K562 (cell line): ENCODE data around the gene DHDH. TPM values are rescaled to one million over a fixed set of nuclear protein-coding genes. Genes with fewer than 3 reads are reported as not detected.
A peak's percentile ranks its signal among the peaks of the same experiment; 100 is the strongest.

ENCODE experiments used
- CXXC5 ChIP-seq: fragments of 250-450 bp; sonication (Bioruptor Pico); IDR thresholded peaks from 2 replicates; pipeline ENCODE4 v1.8.0; 2022; ENCODE audit warnings: inconsistent platforms, mild to moderate bottlenecking, moderate library complexity
- ELK1 ChIP-seq: sonication (generic); formaldehyde crosslinking; IDR thresholded peaks from 2 replicates; pipeline ENCODE4 v1.8.1; 2022; ENCODE audit warnings: missing genetic modification reagents
- ETS2 ChIP-seq: IDR thresholded peaks from 2 replicates; pipeline ENCODE4 v1.6.1; 2016; ENCODE audit warnings: borderline replicate concordance, missing genetic modification characterization, mild to moderate bottlenecking, moderate library complexity, missing compliant biosample characterization; ENCODE audit not compliant: poor library complexity, severe bottlenecking
- MEF2A ChIP-seq: IDR thresholded peaks from 2 replicates; pipeline ENCODE4 v1.6.1; 2011; ENCODE audit warnings: low read depth, mild to moderate bottlenecking, low read length, moderate library complexity; ENCODE audit not compliant: control insufficient read depth
- OTX1 ChIP-seq: fragments of 450-650 bp; formaldehyde crosslinking; IDR thresholded peaks from 2 replicates; pipeline ENCODE4 v1.4.0; 2022; ENCODE audit warnings: mild to moderate bottlenecking
- PHB ChIP-seq: fragments of 250-450 bp; sonication (Bioruptor Pico); IDR thresholded peaks from 2 replicates; pipeline ENCODE4 v1.5.0; 2021
- POLR2AphosphoS5 ChIP-seq: IDR thresholded peaks from 2 replicates; pipeline ENCODE4 v1.6.1; 2011; ENCODE audit warnings: mild to moderate bottlenecking, low read depth, low read length, moderate library complexity; ENCODE audit not compliant: control insufficient read depth, insufficient read depth
- REST ChIP-seq, 2 experiments: fragments of 450-650 bp; formaldehyde crosslinking in 1 of 2; IDR thresholded peaks; 2 replicates each; pipeline versions ENCODE4 v1.4.0 to v1.6.1; 2014 to 2020; ENCODE audit warnings: mild to moderate bottlenecking in 2 of 2, borderline replicate concordance in 1 of 2, low read depth in 1 of 2
- SIN3A ChIP-seq, 2 experiments: fragments of 150-350 bp in 1 of 2; IDR thresholded peaks; 2 replicates each; pipeline ENCODE4 v1.6.1; 2011 to 2016; ENCODE audit warnings: borderline replicate concordance in 2 of 2, low read depth in 2 of 2, low read length in 2 of 2, mild to moderate bottlenecking in 2 of 2, moderate library complexity in 2 of 2; ENCODE audit not compliant: control insufficient read depth in 1 of 2
- U2AF1 ChIP-seq: fragments of 200-400 bp; formaldehyde crosslinking; optimal IDR thresholded peaks from 2 replicates; pipeline ENCODE3; 2017; ENCODE audit warnings: mild to moderate bottlenecking, low read depth, low read length, moderate library complexity
- ZNF140 ChIP-seq: fragments of 250-450 bp; sonication (Bioruptor Pico); IDR thresholded peaks from 2 replicates; pipeline ENCODE4 v1.8.0; 2021; ENCODE audit warnings: moderate library complexity, mild to moderate bottlenecking, inconsistent platforms
- ZNF311 ChIP-seq: fragments of 250-450 bp; sonication (Bioruptor Pico); IDR thresholded peaks from 2 replicates; pipeline ENCODE4 v1.4.0; 2020; ENCODE audit warnings: mild to moderate bottlenecking, moderate library complexity
- ZNF444 ChIP-seq: fragments of 250-450 bp; sonication (Bioruptor Pico); IDR thresholded peaks from 2 replicates; pipeline ENCODE4 v1.4.0; 2020; ENCODE audit warnings: mild to moderate bottlenecking, moderate library complexity
- polyA plus RNA-seq, 8 experiments: library from polyadenylated mRNA; depleted of rRNA in 4 of 8; stranded (reverse) in 5 of 8; unstranded in 3 of 8; fragments of >200 nt; fragmentation: Nextera tagmentation in 2 of 8; fragmentation: Illumina TruSeq in 1 of 8; extraction: Ambion mirVana in 2 of 8; extraction: Trizol in 1 of 8; gene quantifications; 2 replicates each; pipeline versions ENCODE4 v1.2.1 to v1.2.3, GENCODE V29; 2011 to 2014; ENCODE audit warnings: inconsistent platforms in 1 of 8, missing spikeins in 1 of 8
- total RNA-seq, 7 experiments: library from RNA; depleted of rRNA in 6 of 7; stranded (reverse); fragments of >200 nt in 6 of 7; fragmentation: Illumina TruSeq in 2 of 7; extraction: Trizol in 2 of 7; gene quantifications; 2 replicates each; pipeline versions ENCODE4 v1.2.1 to v1.2.3, GENCODE V29; 2011 to 2021; ENCODE audit warnings: low replicate concordance in 1 of 7
- TF ChIP-seq, protein P1 (sequence below): fragments of 450-650 bp; conservative IDR thresholded peaks from 2 replicates; pipeline ENCODE4 v1.6.1; 2016; ENCODE audit warnings: missing genetic modification characterization, low read depth, mild to moderate bottlenecking, missing compliant biosample characterization, moderate library complexity

Gene DHDH
- total and polyA plus RNA-seq, 9 of the 15 experiments (the other 6 are each of a cell fraction or from before 2014, with no cell fraction given), result 0.37 to 1.9 (median 0.87) TPM

DNA sequence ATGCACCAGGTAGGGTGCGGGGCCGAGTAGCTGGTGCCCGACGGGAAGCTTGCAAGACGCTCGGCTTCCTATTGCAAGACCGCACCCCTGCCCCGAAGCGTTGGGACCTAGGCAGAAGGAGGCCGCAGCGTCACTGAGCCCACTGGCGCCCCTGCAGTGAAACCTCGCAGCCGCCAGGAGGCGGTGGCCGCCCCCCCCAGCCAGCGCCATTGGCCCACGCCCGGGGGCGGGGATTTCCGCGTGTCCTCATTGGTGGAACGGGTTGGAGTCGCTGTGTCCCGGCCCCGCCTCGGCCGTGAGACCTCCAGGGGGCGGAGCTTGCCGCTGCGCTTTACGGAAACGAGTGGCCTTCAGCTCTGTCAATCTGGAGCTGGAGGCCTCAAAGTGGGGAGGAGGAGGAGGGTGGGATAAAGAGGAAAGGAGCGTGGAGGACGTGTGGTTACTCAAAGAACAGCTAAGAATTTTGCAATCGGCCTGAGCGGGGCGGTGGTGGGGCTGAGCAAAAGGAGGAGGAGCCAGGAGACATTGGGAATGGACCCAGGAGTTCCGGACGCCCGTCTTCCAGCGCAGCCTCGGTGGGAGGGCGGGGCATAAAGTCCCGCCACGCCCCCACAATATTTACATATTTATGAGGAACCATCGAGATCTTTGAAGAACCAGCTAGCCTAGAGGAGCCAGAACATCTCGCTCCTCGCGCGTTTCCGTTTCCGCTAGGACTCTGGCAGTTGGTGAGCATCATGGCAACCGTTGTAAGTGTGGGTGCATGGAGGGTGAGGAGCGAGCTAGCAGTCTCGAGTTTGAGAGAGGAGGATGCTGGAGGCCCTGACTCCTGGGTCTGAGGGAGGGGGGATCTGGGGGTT, 59.9 kb downstream of the DHDH start, which contains the start of the genes GYS1 and RUVBL2 (continued):
- TF ChIP-seq REST (IDR thresholded peaks at IDR 0.05; ENCODE audit: borderline replicate concordance) (peak; percentile 44; the same call in 1 of the 2 replicates), REST (CRISPR knock-in tag; IDR thresholded peaks at IDR 0.05; ENCODE audit: low read depth) (no peak), ZNF444 (CRISPR knock-in tag) (no peak), ZNF311 (CRISPR knock-in tag) (no peak), CXXC5 (peak; percentile 73), SIN3A (IDR thresholded peaks at IDR 0.05; ENCODE audit: borderline replicate concordance in 2 of 2, control insufficient read depth in 1 of 2, low read depth in 2 of 2, low read length in 2 of 2) (peak; percentile 34 to 95; a peak in 2 of 4 replicates), PHB (no peak), OTX1 (CRISPR knock-in tag) (no peak), ETS2 (tag) (no peak), ELK1 (CRISPR knock-in tag) (no peak), U2AF1 (no peak), ZNF140 (CRISPR knock-in tag) (no peak), MEF2A (no peak), POLR2AphosphoS5 (peak; percentile 97)
- TF ChIP-seq, protein P1, sequence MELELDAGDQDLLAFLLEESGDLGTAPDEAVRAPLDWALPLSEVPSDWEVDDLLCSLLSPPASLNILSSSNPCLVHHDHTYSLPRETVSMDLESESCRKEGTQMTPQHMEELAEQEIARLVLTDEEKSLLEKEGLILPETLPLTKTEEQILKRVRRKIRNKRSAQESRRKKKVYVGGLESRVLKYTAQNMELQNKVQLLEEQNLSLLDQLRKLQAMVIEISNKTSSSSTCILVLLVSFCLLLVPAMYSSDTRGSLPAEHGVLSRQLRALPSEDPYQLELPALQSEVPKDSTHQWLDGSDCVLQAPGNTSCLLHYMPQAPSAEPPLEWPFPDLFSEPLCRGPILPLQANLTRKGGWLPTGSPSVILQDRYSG (tag), result no peak
